OCI-LY1 (cell line): ENCODE measurements around the gene AUH.

Source experiments
- H2AFZ ChIP-seq: fragments of 200-600 bp; sonication (generic), shearing (Covaris generic); 2 replicates; pipeline ENCODE4 v1.6.0; 2014; ENCODE audit warnings: antibody characterized with exemption, mild to moderate bottlenecking, low read length
- H3F3A ChIP-seq: fragments of 200-600 bp; sonication (generic), shearing (Covaris generic); 2 replicates; pipeline ENCODE4 v1.6.0; 2014; ENCODE audit warnings: mild to moderate bottlenecking, antibody characterized with exemption, low read length, moderate library complexity; ENCODE audit not compliant: insufficient read depth
- H3K27ac ChIP-seq: fragments of 200-600 bp; sonication (generic); 2 replicates; pipeline ENCODE4 v1.5.1; 2014; ENCODE audit warnings: low read length, mixed run types, mild to moderate bottlenecking, low read depth; ENCODE audit not compliant: poor library complexity, severe bottlenecking
- H3K27me3 ChIP-seq: fragments of 200-600 bp; sonication (generic); 2 replicates; pipeline ENCODE4 v1.6.0; 2014; ENCODE audit warnings: antibody characterized with exemption, mild to moderate bottlenecking, low read length, moderate library complexity; ENCODE audit not compliant: insufficient read depth
- H3K36me3 ChIP-seq: fragments of 200-600 bp; sonication (generic); 2 replicates; pipeline ENCODE4 v1.6.1; 2014; ENCODE audit warnings: mild to moderate bottlenecking, antibody characterized with exemption, low read length, moderate library complexity, mixed read lengths; ENCODE audit not compliant: insufficient read depth
- H3K4me1 ChIP-seq: fragments of 200-600 bp; sonication (generic); 2 replicates; pipeline ENCODE4 v1.5.1; 2014; ENCODE audit warnings: mild to moderate bottlenecking, low read length, moderate library complexity; ENCODE audit not compliant: insufficient read depth, severe bottlenecking
- H3K4me2 ChIP-seq: fragments of 200-600 bp; sonication (generic), shearing (Covaris generic); 2 replicates; pipeline ENCODE4 v1.6.1; 2014; ENCODE audit warnings: low read length
- H3K4me3 ChIP-seq: fragments of 200-600 bp; sonication (generic); 2 replicates; pipeline ENCODE4 v1.5.1; 2014; ENCODE audit warnings: low read length, low read depth, mild to moderate bottlenecking, mixed read lengths; ENCODE audit not compliant: poor library complexity, severe bottlenecking
- H3K79me2 ChIP-seq: fragments of 200-600 bp; shearing (Covaris generic); 2 replicates; pipeline ENCODE4 v1.6.1; 2016; ENCODE audit warnings: mixed run types, low read length, mixed read lengths; ENCODE audit not compliant: insufficient read depth
- H3K9ac ChIP-seq: fragments of 200-600 bp; sonication (generic), shearing (Covaris generic); 2 replicates; pipeline ENCODE4 v1.6.1; 2014; ENCODE audit warnings: mild to moderate bottlenecking, low read length, mixed read lengths
- H3K9me2 ChIP-seq: fragments of 200-600 bp; sonication (generic), shearing (Covaris generic); 2 replicates; pipeline ENCODE4 v1.6.1; 2014; ENCODE audit warnings: low read depth, mild to moderate bottlenecking, low read length, mixed read lengths
- H3K9me3 ChIP-seq: fragments of 200-600 bp; shearing (Covaris generic); 2 replicates; pipeline ENCODE4 v1.6.1; 2014; ENCODE audit warnings: low read length, mixed read lengths
- H4K20me1 ChIP-seq: fragments of 200-600 bp; sonication (generic), shearing (Covaris generic); 2 replicates; pipeline ENCODE4 v1.6.0; 2016; ENCODE audit warnings: mild to moderate bottlenecking, low read length; ENCODE audit not compliant: insufficient read depth
- EZH2 ChIP-seq: fragments of 200-600 bp; sonication (generic), shearing (Covaris generic); IDR thresholded peaks from 2 replicates; pipeline ENCODE4 v1.8.0; 2017; ENCODE audit warnings: borderline replicate concordance, mixed run types, mild to moderate bottlenecking, antibody characterized with exemption, low read length, moderate library complexity, mixed read lengths
- TF ChIP-seq, protein P1 (sequence below): fragments of 200-600 bp; sonication (generic), shearing (Covaris generic); IDR thresholded peaks from 2 replicates; pipeline ENCODE4 v1.5.1; 2017; ENCODE audit warnings: mild to moderate bottlenecking, antibody characterized with exemption, low read length, moderate library complexity, mixed read lengths

AUH gene

DNA sequence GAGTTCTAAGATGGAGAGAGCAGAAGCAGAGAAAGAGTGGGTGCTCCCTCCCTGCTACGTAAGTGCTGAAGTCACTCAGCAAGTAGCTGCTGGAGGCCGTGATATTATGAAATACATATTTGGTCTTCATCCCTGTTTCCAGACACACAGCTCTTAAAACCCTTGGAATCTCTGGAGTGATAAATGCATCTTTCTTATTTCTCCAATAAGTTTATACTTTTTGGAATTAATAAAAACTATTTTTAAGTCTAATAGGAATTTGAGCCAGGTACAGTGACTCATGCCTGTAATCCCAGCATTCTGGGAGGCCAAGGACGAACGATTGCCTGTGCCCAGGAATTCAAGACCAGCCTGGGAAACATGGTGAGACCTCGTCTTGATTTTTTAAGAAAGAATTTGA is 60.6 kb downstream of the AUH start:
- no peak for TF ChIP-seq EZH2
- TF ChIP-seq, protein P1, sequence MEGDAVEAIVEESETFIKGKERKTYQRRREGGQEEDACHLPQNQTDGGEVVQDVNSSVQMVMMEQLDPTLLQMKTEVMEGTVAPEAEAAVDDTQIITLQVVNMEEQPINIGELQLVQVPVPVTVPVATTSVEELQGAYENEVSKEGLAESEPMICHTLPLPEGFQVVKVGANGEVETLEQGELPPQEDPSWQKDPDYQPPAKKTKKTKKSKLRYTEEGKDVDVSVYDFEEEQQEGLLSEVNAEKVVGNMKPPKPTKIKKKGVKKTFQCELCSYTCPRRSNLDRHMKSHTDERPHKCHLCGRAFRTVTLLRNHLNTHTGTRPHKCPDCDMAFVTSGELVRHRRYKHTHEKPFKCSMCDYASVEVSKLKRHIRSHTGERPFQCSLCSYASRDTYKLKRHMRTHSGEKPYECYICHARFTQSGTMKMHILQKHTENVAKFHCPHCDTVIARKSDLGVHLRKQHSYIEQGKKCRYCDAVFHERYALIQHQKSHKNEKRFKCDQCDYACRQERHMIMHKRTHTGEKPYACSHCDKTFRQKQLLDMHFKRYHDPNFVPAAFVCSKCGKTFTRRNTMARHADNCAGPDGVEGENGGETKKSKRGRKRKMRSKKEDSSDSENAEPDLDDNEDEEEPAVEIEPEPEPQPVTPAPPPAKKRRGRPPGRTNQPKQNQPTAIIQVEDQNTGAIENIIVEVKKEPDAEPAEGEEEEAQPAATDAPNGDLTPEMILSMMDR, result no peak
- no peak overlapping the region for H3K9ac ChIP-seq
- no peak overlapping the region for H3K27ac ChIP-seq
- no peak overlapping the region for H3K4me2 ChIP-seq
- H3K4me1 ChIP-seq, result no peaks in the 10 kb centered on the region
- H3K36me3 ChIP-seq, result peaks cover 8% of the 10 kb centered on the region; the same call in 1 of the 2 replicates
- no peaks in the 10 kb centered on the region for H4K20me1 ChIP-seq
- no peaks in the 10 kb centered on the region for H3F3A ChIP-seq
- H3K27me3 ChIP-seq, result no peaks in the 10 kb centered on the region
- no peak overlapping the region for H3K4me3 ChIP-seq
- H3K9me2 ChIP-seq, result no peaks in the 10 kb centered on the region
- no peaks in the 10 kb centered on the region for H3K79me2 ChIP-seq
- no peak overlapping the region for H2AFZ ChIP-seq
- no peaks in the 10 kb centered on the region for H3K9me3 ChIP-seq

DNA sequence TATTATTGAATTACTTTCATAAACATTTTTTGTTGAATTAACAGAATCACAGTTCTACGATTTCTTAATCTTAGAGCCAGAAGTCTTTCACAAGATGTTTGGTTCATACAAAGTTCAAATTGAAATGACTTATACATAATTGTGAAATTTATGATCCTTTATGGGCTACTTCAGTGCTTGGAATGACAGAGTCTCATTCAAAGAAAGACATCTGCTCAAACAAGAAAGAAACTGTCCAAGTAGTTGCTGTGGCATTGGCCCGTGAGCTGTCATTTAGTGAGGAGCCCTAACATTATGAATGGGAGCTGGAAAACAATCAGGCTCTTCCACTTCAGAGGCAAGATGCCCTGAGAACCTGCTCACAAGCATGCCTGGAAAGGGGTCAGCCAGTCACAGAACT is 63.4 kb downstream of the AUH start:
- Histone ChIP-seq H3K27ac (no peak overlapping the region), H3K36me3 (peaks cover 25% of the 10 kb centered on the region), H3K9ac (no peak overlapping the region), H3K79me2 (no peaks in the 10 kb centered on the region), H2AFZ (no peak overlapping the region), H3F3A (no peaks in the 10 kb centered on the region), H3K9me2 (no peaks in the 10 kb centered on the region), H3K4me1 (no peaks in the 10 kb centered on the region), H3K4me2 (no peak overlapping the region), H3K9me3 (no peaks in the 10 kb centered on the region), H3K4me3 (no peak overlapping the region), H4K20me1 (no peaks in the 10 kb centered on the region), H3K27me3 (no peaks in the 10 kb centered on the region)
- TF ChIP-seq EZH2, result no peak
- TF ChIP-seq, protein P1, result no peak

DNA sequence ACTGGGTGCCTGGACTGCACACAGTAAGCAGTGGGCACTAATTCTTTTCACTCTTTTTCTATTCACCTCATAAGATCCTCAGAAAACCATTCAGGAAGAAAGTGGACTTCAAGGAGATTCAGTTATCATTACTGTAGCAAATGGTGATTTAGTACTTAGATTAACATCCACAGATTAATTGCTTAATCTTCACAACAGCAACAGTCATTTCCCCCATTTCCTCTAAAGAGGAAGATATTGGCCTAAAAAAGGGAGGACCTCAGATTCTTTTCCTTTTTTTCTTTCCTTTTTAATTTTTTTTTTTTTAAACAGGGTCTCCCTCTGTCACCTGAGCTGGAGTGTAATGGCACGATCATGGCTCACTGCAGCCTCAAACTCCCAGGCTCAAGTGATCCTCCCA is 64.4 kb downstream of the AUH start:
- H3K4me1 ChIP-seq, result no peaks in the 10 kb centered on the region
- H3K36me3 ChIP-seq, result peaks cover 29% of the 10 kb centered on the region
- H3K9me2 ChIP-seq, result no peaks in the 10 kb centered on the region
- H3K9ac ChIP-seq, result no peak overlapping the region
- no peak overlapping the region for H2AFZ ChIP-seq
- H3K27me3 ChIP-seq, result no peaks in the 10 kb centered on the region
- H3K4me2 ChIP-seq, result no peak overlapping the region
- TF ChIP-seq, protein P1, result no peak
- TF ChIP-seq EZH2, result no peak
- H3K9me3 ChIP-seq, result no peaks in the 10 kb centered on the region
- no peaks in the 10 kb centered on the region for H3F3A ChIP-seq
- H4K20me1 ChIP-seq, result no peaks in the 10 kb centered on the region
- H3K79me2 ChIP-seq, result no peaks in the 10 kb centered on the region
- H3K4me3 ChIP-seq, result no peak overlapping the region
- H3K27ac ChIP-seq, result no peak overlapping the region
